NCI-H446 treated with DMSO at 0.1 percent for 48 hours (cell line): ENCODE data around the gene SKIC3.
A peak's percentile ranks its signal among the peaks of the same experiment; 100 is the strongest.

Experiments
- DNase-seq: peaks from one replicate; lab custom pipeline; 2025; lab: John Stamatoyannopoulos, UW

The SKIC3 gene

DNA sequence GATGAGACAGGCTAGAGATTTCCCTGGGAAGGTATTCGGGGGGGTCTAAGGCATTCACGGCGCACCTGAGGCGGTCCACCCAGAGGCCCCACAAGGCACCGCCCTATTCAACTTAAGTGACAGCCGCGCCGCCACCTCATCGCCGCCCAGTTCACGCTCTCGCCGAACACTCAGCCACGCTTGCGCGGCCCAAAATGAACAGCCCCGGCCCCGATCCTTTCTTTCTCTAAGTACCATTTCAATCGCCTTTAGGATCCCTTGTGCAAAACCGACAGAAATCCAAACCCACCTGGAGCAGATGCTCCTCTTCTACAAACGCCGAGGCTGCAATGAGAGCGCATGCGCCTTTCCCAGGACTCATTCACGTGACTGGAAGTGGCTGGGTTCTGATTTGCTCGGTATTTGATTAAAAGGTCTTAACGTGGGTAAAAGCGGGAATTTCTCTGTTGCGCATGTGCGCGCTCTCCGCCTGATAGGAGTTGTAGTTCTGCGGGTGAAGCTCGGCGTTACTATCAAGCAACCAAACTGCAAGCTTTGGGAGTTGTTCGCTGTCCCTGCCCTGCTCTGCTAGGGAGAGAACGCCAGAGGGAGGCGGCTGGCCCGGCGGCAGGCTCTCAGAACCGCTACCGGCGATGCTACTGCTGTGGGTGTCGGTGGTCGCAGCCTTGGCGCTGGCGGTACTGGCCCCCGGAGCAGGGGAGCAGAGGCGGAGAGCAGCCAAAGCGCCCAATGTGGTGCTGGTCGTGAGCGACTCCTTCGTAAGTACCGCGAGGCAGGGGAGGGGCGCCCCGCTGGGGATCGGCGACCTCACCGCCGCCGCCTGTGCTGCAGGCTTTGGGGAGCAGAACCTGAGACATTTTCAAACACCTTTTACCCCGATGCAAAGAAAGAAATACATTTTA, at the start of gene SKIC3, which contains the start of gene ARSK:
Gene SKIC3 (minus strand): TSS at position 331 of the 902 bp plus-strand sequence. CDS start 7,827 bp downstream, outside the sequence.
Gene ARSK (plus strand): TSS at position 455 of the 902 bp plus-strand sequence. CDS start 178 bp downstream, at position 633.
- peak; percentile 96 for DNase-seq

DNA sequence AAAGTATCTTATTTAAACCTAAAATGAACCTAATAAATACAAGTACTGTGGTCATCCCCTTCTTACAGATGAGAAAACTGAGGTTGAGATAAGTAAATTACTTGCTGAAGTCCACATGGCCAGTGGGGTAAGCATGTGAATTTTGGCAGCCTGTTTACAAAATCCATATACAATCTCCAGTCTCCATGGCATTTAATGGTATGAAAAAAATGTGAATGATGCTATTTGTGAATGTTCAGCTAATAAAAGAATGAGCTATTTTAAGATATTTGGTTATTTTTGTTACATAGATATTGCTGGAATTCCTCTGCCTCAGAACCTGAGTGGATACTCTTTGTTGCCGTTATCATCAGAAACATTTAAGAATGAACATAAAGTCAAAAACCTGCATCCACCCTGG, 45.8 kb upstream of the SKIC3 start:
- DNase-seq, result no peak

GRCh38 chr5:95599252-95599651, 44.5 kb upstream of the SKIC3 start:
- DNase-seq, result no peak

GRCh38 chr5:95595289-95595931, 40.6 kb upstream of the SKIC3 start:
- DNase-seq, result no peak

- no peak for DNase-seq
Observed at GRCh38 chr5:95591490-95591901, 36.7 kb upstream of the SKIC3 start.

DNA sequence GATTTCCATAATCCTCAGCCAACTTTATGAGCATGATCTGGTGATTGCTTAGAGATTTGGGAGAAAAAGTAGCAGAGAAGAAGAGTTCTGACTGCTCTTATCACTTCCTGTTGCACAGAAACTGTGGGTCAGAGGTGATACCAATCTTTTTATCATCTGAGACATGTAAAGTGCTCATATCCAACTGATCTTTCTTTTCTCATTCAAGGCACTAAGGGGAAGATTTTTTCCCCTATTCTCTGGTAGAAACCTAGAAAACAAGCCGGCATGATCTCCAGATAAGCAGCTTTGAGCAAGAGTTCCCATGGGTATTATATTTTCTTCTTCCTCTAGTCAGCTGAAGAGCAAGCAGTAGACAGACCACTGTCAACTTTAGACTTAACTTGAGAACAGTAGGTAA, 36.1 kb upstream of the SKIC3 start:
- no peak for DNase-seq

GRCh38 chr5:95583992-95584391, 29.2 kb upstream of the SKIC3 start:
- no peak for DNase-seq

- DNase-seq, result no peak
Observed at GRCh38 chr5:95581576-95581975, 26.8 kb upstream of the SKIC3 start.

DNA sequence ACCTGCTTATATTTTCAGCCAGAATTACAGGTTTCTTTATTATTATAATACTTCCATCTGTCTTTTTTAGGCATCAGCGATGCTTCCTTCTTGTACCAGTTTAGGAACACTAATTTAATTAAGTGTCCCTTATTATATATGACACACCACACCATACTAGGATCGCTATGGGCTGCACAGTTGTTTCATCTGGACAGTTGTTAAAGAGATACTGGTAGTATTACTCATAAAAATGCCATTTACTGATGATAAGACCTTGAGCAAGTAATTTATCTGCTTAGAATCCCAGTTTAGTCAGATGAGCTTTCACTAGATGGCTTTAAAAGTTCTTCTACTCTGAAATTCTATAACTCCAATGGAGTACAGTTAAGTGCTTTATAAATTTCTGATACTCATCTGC, 17.2 kb upstream of the SKIC3 start:
- DNase-seq, result no peak

DNA sequence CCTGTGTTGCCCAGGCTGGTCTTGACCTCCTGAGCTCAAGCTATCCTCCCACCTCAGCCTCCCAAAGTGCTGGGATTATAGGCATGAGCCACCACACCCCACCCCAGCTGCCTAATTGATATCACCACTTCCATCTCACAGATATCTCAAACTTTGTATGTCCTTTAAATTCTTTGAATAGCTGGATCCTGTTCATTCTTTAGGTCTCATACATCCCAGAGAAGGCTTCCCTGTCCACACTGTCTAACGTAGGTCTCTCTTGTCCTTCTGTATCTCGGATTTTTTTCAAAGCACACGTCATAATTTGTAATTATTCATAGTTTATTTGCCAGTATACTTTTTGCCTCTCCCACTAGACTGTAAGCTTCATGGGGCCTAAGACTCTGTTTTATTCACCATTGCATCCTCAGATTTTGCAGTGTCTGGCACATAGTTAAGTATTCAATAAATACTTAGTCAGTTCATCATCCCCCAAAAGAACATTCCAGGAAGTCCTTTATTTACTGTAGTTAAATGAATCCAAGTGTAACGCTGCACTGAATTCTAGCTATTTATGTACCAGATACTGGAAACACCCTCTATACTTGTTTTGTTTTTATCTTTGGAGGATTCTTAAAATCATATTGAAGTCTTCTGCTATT, 10.6 kb upstream of the SKIC3 start:
- no peak for DNase-seq

- DNase-seq, result peak; percentile 51
Observed at GRCh38 chr5:95564450-95564849, 9.7 kb upstream of the SKIC3 start.

GRCh38 chr5:95563367-95563766, 8.6 kb upstream of the SKIC3 start:
- DNase-seq, result no peak

DNA sequence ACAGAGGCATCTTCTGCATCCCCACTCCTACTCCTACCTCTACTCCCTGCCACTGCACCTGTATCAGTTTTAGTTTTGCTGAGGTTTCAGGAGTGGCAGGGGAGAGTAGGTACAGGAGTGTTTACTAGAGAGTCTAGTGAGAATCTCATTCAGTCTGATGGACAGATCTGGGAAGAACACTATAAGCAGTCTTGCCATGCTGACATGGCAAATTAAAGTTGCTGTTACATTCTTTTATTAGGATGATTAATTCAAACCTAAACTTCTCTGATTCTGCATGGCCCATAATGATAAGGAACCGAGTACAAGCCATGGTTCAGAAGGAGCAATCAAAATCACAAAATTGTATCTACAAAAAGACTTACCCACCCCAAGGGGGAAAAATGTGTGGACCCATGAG, 7.5 kb upstream of the SKIC3 start:
- DNase-seq, result no peak

DNA sequence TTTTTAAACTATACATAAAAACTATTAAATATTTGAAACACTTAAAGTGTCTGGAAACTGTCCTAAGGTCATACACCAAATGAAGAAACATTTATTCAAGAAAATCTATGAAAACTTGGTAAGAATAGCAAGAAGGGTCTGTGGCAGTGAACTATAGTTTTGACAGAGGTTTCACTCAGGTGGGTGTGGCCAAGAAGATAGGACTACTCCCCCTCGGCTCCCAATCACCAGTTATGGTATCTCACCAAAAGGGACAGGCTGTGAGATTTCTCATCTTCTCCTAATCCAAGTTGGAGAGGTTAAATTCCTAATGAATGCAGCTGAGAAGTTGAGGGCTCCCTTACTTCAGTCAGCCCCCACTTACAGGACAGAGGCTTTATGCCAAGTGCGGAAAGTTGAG, 3.1 kb upstream of the SKIC3 start:
- no peak for DNase-seq

DNA sequence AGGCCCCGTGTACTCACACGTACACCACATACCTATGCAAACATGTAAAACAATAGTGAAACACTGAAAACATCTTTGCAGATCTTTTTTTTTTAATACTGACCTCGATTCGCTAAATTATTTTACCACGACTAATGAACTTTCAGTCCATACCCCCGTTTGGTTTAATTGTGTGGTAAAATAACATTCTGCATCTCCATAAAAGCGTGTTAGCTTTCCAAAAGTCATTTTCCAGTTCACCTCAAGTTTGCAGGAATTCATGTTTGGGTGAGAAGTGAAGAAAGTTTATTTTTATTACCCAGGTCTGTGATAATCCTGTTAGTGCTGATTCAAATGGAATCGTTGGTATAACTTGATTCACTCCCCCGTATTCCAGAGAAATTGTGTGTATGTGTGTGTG, 776 bp upstream of the SKIC3 start:
- DNase-seq, result no peak

DNA sequence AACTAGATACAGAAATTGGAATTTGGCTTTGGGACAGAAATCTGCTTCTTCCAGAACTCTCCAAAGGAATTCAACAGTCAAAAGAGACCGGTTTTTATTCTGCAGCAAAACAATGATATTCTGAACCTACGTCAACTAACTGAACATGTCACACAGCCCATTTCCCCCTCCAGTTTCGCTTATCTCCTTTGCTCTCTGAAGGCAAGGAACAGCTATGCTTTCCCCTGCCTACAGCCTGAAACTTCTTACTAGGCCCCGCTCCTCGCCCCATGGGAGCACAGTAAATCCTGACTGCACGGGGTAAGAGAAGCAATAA, 488 bp downstream of the SKIC3 start:
- DNase-seq, result no peak

DNA sequence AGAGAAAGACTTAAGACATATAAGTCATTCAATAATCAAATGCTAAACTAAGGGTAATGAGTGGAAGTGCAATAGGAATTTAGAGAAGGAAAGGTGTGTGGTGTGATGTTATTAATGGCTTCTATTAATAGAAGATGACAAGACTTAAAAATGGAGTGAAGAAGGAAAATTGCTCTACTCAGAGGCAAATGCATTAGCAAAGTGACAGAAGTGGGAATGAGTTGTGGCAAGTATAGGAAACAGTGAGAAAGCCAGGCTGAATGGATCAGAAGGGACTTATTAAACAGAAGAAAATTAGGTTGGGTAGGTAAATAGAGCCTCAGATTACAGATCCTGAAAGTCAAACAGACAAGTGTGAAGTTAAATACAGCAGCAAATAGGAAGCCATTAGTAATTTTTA, 5.7 kb downstream of the SKIC3 start:
- no peak for DNase-seq

GRCh38 chr5:95543017-95543705, 11.6 kb downstream of the SKIC3 start:
- no peak for DNase-seq

- no peak for DNase-seq
Observed at GRCh38 chr5:95537501-95537900, 17.3 kb downstream of the SKIC3 start.

GRCh38 chr5:95533761-95534160, 21.0 kb downstream of the SKIC3 start:
- no peak for DNase-seq

GRCh38 chr5:95533106-95533505, 21.7 kb downstream of the SKIC3 start:
- no peak for DNase-seq

DNA sequence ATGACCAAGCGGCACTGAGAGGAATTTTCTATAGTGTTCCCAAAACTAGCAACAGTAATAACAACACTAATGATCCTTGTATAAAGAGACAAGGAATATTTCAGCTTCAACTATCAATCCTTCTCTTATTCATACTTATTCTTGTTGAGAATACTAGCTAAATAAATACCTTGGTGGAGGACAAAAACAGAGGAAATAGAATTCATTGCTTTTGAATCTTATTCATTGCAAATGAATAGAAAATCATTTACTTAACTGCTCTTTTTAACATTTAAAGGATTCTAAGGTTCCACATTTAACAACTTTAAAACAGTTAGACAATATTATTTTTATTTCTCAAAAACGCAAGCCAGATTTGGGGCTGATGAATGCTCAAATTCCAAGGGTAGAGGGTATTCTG, 22.4 kb downstream of the SKIC3 start:
- no peak for DNase-seq
